Ovary (tissue), 3 donors: ENCODE results near the gene BTBD9.

Experiments used
- POLR2A ChIP-seq: fragments of 450-650 bp; IDR thresholded peaks from one replicate; pipeline ENCODE4 v1.6.1; 2017; ENCODE audit warnings: antibody characterized with exemption, mild to moderate bottlenecking, moderate library complexity
- TF ChIP-seq, protein P1 (sequence below), 3 donors: fragments of 450-650 bp in 2 of 3; fragments of 200-600 bp in 1 of 3; IDR thresholded peaks; one replicate each; pipeline versions ENCODE4 v1.5.1 to v1.8.0; 2016 to 2022; ENCODE audit warnings: antibody characterized with exemption in 3 of 3, mild to moderate bottlenecking in 1 of 3
- donor health status: DM: no; HTN: no; CAD: no.

DNA sequence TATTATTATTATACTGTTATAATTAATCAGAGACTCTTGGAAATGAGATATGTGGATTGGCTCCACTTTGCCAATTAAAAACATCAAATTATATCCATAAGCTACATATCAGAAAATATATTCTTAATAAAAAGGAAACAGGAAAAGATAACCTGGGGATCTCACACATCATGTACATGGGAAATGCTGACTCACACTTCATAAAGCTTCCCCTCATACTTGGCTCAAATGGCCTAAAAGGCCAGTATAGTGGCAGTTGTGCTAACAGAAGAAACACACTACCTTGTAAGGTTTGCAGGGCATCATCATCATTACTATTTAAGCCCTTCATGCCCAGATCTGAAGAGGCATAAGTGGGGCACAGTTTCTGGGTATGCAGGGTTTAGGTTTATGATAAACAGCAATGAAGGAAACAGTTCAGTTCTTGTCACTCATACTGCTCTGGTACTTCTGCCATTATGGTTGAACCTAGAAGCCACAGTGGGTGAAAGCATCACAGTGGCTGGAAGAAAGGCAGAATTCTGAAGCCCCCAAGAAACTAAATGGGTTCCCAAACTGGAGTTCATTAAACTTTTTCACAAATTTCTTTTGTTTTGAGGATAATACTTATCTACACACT is 60.6 kb downstream of the BTBD9 start:
- TF ChIP-seq, protein P1, sequence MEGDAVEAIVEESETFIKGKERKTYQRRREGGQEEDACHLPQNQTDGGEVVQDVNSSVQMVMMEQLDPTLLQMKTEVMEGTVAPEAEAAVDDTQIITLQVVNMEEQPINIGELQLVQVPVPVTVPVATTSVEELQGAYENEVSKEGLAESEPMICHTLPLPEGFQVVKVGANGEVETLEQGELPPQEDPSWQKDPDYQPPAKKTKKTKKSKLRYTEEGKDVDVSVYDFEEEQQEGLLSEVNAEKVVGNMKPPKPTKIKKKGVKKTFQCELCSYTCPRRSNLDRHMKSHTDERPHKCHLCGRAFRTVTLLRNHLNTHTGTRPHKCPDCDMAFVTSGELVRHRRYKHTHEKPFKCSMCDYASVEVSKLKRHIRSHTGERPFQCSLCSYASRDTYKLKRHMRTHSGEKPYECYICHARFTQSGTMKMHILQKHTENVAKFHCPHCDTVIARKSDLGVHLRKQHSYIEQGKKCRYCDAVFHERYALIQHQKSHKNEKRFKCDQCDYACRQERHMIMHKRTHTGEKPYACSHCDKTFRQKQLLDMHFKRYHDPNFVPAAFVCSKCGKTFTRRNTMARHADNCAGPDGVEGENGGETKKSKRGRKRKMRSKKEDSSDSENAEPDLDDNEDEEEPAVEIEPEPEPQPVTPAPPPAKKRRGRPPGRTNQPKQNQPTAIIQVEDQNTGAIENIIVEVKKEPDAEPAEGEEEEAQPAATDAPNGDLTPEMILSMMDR (IDR thresholded peaks at IDR 0.05), result no peak
- TF ChIP-seq POLR2A, result no peak
